HG03432 (cell line): Measurements from ENCODE around the gene LRRC43.
A peak's percentile ranks its signal among the peaks of the same experiment; 100 is the strongest.
"Not testable (repeated sequence)": the region's sequence is repeated elsewhere in the genome, so short reads cannot be mapped to it uniquely, and the experiment has no call there.

Source experiments
- ATAC-seq: cut with Tn5 transposase; IDR thresholded peaks from one replicate; pipeline ENCODE4 v1.9.1; 2021; ENCODE audit warnings: mild to moderate bottlenecking, moderate library complexity; ENCODE audit not compliant: unreplicated experiment

The LRRC43 gene

DNA sequence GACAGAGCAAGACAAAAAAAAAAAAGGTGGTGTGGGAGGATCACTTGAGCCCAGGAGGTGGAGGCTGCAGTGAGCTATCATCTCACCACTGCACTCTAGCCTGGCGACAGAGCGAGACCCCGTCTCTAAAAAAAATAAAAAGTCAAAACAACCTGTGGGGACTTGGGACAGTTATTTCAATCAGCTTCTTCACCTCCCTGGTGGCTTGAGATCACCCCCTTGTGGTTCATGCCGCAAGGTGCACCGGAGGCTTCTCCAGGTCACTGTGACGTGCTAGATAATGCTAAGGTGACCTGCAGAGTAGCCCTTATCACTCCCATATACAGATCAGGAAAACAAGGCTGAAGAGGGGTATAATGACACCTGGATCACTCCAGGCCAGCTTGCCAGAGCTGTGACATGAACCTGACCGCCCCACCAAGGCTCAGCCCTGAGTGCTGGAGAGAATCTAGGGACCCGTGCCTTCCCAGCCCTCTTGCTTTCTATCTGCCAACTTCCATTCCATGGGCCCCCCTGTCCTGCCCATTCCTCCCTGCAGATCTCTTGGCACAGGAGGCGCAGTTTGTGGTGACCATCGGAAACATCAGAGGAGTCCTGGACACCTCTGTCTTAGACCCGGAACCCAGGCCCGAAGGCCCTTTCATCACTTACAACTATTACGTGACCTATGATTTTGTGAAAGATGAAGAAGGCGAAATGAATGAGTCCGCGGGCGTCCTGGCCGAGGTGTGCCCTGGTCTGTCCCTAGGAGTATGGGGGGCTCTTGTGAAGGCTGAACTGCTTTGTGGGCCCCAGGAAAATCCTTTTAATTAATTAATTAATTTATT, 8.1 kb downstream of the LRRC43 start:
- no peak for ATAC-seq

DNA sequence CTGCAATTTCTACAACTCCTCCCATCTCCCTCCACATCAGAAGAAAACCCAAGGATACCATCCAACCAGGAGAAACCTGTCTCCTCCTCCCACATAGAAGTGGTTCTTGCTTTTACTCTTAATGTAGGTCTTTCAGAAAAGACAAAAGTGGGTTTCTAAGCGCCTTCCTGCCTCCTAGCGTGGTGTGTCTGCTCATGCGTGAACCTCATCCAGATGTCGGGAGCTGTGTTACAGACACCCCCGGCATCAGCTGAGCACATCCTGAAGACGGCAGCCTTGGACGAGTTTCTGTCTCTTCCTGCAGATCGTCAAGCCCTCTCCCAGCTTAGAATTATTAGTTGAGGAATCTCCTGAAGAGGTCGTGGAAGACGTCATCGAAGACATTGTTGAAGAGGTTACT, 9.5 kb downstream of the LRRC43 start:
- no peak for ATAC-seq

DNA sequence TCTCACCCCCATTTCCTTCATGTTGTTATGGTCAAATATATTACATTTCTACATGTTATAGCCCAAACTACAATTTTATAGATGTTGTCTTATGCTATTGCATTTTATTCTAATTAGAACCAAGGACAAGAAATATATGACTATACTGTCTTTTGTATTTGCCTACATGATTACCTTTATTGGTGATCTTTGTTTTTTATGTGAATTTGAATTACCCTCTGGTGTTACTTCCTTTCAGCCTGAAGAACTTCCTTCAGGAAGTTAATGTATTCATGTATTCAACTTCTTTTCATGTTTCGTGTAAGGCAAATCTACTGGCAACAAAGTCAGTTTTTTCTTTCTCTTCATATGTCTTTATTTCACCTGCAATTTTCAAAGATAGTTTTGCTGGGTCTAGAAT, 11.9 kb downstream of the LRRC43 start:
- no peak for ATAC-seq

DNA sequence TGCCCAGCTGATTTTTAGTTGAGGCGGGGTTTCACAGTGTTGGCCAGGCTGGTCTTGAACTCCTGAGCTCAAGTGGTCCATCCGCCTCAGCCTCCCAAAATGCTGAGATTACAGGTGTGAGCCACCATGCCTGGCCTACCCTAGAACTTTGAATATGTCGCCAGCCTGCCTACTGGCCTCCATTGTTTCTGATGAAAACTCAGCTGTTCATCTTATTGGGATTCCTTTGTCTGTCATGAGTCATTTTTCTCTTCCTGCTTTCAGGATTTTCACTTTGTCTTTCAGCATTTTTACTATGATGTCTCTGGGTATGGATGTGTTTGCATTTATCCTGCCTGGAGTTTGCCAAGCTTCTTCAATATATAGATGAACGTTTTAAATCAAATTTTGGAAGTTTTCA, 12.5 kb downstream of the LRRC43 start:
- ATAC-seq: no peak

DNA sequence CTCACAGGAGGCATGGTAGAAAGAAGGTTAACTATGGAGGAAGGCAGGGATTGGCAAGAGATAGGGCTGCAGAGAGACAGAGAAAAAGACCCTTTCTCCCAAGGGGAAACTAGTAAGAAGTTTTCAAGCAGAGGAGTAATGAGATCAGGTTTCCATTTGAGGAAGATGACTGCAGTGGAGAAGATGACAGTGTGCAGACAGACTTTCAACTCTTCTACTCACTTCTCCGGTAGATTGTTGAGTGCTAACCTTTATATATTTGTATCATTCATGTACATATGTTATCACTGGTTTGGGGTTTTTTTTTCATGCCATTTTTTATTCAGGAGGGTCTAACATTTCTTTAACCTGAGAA, 14.7 kb downstream of the LRRC43 start:
- no peak for ATAC-seq

DNA sequence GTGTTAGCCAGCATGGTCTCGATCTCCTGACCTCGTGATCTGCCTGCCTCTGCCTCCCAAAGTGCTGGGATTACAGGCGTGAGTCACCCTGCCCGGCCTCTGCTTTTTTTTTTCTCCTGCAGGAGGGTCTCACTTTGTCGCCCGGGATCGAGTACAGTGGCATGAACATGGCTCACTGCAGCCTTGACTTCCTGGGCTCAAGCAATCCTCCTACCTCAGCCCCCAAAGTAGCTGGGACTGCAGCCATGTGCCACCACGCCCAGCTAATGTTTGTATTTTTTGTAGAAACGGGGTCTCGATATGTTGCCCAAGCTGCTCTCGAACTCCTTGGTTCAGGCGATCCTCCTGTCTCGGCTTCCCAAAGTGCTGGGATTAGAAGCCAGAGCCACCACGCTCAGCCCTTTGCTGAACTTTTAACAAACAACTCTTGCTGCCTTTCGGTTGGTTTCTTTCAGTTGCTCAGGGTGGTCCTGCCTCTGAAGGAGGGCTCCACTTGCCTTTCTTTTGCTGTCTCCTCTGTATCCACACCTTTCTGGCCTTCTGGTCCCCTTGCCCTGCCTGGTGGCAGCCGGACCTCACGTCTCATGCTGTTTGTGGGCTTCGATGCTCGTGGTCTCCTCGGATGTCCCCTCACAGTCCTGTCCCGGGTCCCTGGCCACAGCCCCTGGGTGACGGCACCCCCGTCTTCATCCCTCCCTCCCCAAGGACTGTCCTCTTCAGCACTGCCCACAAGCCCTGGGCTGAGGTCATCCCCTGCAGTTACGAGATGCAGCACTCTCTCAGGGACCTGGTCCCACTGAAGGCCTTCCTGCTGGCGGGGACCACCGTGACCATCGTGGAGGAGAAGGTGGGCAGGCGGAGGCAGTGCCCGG, 16.8 kb downstream of the LRRC43 start:
- ATAC-seq: no peak

DNA sequence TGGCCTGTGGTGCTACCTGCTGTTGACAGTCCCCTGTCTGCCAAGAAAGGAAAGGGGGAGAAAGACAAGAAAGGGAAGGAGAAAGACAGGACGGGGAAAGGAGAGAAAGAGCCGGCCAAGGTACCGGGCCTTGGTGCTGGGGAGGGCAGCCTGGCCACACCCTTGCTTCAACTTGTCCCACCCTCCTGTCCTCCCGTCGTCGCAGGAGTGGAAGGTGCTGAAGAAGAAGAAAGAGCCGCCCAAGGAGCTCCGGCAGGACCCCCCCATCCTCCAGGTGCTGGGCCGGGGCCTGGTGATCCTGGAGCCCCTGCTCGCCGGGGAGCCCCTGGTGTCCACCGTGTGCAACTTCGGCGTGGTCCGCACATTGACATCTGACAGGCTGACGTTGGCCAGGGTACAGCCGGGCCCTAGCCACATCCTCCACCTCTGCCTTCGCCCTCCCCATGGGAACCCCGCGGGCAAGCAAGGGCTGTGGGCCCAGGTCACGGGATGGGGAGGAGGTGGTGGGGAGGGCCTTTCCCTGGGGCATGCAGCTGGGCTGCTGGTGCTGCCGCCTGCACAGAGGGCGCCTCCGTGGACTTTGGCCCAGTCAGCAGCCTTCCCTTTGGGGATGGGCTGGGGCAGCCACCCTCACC, 17.7 kb downstream of the LRRC43 start:
- ATAC-seq: no peak

DNA sequence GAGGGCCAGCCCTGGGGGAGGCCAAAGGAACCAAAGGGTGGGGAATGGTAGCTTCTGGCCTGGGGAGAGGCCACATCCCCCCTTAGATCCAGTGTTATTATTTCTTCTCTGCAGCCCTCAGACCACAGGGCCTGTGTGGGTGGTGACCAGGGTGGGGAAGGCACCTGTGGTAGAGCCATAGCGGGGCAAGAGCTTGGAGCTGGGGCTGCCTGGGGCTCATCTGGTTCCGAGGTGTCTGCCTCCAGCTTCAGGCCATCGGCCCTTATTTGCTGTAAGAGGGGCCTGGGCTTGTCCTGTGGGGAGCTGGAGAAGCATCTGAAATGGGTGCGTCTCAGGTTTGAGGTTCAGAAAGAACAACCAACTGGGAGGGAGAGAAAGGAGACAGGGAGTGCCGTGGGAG, 18.5 kb downstream of the LRRC43 start:
- no peak for ATAC-seq

DNA sequence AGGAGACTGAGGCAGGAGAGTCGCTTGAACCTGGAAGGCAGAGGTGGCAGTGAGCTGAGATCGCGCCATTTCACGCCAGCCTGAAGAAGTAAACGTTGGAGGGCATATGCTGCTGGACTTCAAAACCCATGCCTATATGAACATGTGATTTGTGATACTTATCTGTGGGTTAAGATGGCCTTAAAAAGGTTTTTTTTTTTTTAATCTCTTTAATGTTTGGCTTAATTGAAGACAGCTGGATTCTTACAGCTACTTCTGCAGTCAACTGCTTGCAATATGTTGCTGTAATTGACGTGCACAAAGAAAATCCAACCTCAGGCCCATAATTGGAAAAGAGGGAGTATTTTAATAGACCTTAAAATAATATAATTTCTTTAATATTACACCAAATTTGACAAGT, 19.1 kb downstream of the LRRC43 start:
- ATAC-seq: no peak

DNA sequence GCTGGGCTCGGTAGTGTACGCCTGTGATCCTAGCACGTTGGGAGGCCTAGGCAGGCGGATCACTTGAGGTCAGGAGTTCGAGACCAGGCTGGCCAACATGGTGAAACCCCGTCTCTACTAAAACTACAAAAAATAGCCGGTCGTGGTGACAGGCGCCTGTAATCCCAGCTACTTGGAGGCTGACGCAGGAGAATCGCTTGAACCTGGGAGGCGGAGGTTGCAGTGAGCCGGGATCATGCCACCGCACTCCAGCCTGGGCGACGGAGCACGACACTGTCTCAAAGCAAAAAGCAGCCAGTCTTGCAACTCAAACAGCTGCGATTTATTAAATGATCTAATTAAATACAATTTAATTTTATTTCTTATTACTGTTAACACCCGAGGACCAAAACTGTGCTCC, 19.9 kb downstream of the LRRC43 start:
- not testable (repeated sequence) for ATAC-seq

DNA sequence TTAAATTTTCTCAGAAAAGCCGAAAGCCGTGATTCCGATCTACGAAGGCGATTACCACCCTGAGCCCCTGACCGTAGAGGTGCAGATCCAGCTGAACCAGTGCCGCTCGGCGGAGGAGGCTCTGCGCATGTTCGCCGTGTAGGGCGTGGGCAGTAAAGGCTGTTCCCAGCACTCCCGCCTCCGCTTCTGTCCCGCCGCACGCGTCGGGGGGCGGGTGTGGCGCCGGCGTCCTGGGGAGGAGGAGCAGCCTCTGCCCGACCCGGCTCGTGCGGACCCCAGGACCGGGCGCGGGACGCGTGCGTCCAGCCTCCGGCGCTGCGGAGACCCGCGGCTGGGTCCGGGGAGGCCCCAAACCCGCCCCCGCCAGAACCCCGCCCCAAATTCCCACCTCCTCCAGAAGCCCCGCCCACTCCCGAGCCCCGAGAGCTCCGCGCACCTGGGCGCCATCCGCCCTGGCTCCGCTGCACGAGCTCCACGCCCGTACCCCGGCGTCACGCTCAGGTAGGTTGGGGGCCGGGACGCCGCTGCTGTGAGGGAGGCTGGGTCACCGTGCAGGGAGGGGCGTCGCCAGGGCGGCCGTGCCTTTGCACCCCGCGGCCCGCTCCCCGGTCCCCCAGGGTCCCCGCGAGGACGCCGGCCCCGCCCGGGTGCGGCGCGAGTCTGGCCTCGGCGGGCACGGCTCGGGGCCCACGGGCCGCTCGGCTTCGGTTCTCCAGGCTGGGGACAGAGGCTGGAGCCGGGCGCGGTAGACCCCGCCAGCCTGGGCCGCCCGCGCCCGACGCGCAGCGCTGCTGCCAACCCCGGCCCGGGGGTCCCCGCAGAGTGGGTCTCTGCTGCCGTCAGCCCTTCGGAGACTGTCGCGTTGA, 20.6 kb downstream of the LRRC43 start, which contains the start of gene B3GNT4:
B3GNT4 (plus strand) TSS at position 409 of the 866 bp plus-strand sequence. CDS start 910 bp downstream, outside the sequence.
- peak; percentile 45 for ATAC-seq

DNA sequence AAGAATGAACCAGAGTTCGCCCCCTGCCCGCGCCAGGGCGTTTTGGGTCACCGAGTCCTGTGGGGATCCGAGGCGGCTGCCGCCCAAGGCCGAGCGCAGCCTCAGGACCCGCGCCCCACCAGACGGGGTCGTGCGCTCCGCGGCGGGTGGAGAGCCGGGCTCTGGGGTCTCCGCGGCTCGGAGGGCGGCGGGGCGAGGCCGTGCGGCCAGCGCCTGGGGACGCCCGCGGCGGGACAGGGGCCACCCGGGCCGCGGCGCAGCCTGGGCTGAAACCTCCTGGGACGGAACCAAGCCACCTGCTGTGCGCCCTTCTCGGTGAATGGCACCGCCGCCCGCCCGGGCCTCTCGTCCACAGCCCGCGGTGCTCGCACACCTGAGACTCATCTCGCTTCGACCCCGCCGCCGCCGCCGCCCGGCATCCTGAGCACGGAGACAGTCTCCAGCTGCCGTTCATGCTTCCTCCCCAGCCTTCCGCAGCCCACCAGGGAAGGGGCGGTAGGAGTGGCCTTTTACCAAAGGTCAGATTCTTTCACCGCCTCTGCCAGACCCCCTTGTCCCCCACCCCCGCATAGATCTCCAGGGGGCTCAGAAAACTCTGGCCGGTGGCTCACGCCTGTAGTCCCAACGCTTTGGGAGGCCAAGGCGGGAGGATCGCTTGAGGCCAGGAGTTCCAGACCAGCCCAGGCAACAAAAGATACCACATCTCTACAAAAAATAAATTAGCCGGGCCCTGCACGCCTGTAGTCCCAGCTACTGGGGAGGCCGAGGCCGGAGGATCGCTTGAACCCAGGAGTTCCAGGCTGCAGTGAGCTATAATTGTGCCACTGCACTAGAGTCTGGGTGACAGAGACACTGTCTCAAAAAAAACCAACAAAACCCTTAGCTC, 21.5 kb downstream of the LRRC43 start:
- no peak for ATAC-seq

DNA sequence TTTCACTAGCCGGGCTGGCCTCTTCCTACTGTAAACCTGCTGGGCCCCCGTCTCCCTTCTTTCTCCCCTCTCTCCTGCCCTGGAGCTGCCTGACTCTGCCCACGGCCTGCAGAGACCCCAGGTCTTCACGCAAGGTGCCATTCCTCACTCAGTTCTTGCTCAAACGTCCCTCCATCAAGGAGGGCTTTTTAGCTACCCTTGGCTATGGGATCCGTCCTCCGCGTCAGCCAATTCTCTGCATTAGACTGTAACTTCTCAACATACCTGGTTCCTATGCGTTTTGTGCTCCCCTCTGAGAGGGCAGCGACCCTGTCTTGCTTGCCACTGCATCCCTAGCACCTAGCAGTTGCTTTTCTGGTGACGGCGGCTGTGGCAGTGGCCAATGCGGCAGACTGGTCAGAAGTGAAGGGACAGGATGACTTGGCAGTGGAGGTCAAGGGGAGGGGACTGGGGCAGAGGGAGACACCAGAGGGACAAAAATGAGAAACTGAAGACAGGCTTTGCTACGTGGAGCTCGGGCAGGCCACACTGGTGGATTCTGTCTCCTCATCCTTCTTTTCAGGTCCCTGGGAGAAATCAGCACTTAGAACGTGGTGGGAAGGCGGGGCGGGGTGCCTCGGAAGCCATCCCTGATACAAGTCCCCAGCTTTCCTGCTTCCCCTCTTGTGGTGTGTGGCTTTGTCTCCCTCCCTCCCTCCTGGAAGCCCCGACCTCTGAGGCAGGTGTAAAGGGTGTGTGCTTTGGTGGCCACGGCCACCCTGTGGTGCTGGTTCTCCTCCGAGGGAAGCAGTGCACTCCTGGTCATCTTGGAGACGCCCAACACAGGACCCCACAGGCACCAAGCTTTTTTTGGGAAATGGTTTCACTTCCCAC, 22.4 kb downstream of the LRRC43 start:
- ATAC-seq: no peak

DNA sequence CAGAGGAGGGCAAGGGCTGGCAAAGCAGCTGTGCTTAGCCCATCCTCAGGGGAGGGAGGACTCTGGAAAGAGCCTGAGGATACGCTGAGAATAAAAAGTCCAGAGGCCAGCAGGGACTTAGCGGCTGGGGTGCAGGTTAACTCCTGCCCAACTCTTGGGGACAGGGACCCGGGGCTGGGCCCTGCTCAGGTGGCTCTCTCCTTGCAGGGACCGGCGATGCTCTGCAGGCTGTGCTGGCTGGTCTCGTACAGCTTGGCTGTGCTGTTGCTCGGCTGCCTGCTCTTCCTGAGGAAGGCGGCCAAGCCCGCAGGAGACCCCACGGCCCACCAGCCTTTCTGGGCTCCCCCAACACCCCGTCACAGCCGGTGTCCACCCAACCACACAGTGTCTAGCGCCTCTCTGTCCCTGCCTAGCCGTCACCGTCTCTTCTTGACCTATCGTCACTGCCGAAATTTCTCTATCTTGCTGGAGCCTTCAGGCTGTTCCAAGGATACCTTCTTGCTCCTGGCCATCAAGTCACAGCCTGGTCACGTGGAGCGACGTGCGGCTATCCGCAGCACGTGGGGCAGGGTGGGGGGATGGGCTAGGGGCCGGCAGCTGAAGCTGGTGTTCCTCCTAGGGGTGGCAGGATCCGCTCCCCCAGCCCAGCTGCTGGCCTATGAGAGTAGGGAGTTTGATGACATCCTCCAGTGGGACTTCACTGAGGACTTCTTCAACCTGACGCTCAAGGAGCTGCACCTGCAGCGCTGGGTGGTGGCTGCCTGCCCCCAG, 23.4 kb downstream of the LRRC43 start:
- no peak for ATAC-seq

DNA sequence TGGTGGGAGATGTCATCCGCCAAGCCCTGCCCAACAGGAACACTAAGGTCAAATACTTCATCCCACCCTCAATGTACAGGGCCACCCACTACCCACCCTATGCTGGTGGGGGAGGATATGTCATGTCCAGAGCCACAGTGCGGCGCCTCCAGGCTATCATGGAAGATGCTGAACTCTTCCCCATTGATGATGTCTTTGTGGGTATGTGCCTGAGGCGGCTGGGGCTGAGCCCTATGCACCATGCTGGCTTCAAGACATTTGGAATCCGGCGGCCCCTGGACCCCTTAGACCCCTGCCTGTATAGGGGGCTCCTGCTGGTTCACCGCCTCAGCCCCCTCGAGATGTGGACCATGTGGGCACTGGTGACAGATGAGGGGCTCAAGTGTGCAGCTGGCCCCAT, 24.1 kb downstream of the LRRC43 start:
- ATAC-seq: no peak

DNA sequence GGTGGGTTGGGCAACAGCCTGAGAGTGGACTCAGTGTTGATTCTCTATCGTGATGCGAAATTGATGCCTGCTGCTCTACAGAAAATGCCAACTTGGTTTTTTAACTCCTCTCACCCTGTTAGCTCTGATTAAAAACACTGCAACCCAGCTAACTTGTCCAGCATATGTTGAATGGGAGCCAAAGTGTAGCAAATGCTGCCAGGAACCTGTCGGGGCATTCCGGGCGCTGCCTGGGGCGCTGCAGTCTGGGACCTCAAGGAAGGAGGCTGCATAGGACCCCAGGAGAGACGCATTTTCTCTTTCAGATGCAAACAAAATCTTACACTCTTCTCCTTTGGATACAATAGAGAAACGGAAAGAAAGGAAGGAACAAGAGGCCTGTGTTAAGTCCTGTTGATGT, 24.5 kb downstream of the LRRC43 start:
- no peak for ATAC-seq

DNA sequence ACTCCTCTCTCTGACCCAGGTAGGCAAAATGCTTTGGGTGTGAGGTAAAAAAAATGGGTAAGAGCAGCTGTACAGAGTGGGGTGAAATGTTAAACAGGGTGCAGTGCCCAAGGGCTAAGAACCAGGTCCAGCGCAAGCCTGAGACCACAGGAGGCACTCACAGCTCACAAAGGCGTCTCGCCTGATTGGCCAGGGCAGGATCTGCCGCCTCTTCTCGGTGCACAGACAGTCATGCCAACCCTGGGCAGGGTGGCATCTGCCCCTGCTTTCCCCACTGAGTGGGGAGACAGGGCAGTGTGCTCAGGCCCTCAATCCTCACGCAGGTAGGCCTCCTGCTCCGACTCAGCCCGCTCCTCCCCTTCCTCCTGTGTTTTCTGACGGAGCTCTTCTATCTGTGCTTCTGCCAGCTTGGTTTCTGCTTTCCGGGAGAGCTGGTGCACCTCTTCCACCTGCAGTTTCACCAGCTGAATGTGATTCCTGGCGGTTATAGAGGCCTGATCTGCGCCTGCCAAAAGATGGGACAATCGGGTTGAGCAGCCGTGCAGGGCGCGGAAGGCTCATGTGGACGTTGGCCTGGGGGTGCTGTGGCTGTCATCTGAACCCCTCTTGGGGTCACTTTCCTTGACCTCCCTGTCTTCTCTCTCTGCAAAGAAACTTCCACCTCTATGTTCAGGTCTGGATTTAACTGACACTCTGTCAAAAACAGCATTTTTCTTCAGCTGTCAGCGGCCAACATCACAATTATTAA, 25.3 kb downstream of the LRRC43 start:
- no peak for ATAC-seq
